Astrocyte (in vitro differentiated cells and primary cell): ENCODE data around the gene KMT2C. TPM values are rescaled to one million over a fixed set of nuclear protein-coding genes. Genes with fewer than 3 reads are reported as not detected.

ENCODE experiments used
- DNase-seq: peaks from one replicate; pipeline ENCODE4 v3.0.0-alpha.2; 2010; ENCODE audit warnings: low read depth
- FAIRE-seq: peaks from 2 replicates; lab custom pipeline; 2011; peaks lifted over from hg19 to GRCh38; lab: Jason Lieb, UNC
- H2AFZ ChIP-seq: 2 replicates; pipeline ENCODE4 v1.6.0; 2012; ENCODE audit warnings: low read depth, low read length, inconsistent platforms
- H3K27ac ChIP-seq: 2 replicates; pipeline ENCODE4 v1.5.1; 2011; ENCODE audit warnings: low read depth, low read length, inconsistent platforms
- H3K27me3 ChIP-seq: 2 replicates; pipeline ENCODE4 v1.6.0; 2011; ENCODE audit warnings: low read length, inconsistent platforms; ENCODE audit not compliant: insufficient read depth
- H3K36me3 ChIP-seq: 2 replicates; pipeline ENCODE4 v1.5.1; 2011; ENCODE audit warnings: low read length, inconsistent platforms; ENCODE audit not compliant: insufficient read depth
- H3K4me1 ChIP-seq: 2 replicates; pipeline ENCODE4 v1.5.1; 2011; ENCODE audit warnings: low read length, inconsistent platforms; ENCODE audit not compliant: insufficient read depth
- H3K4me2 ChIP-seq: 2 replicates; pipeline ENCODE4 v1.6.0; 2012; ENCODE audit warnings: low read length, inconsistent platforms
- H3K4me3 ChIP-seq: 2 replicates; pipeline ENCODE4 v1.5.1; 2011; ENCODE audit warnings: low read depth, mild to moderate bottlenecking, low read length, inconsistent platforms; ENCODE audit not compliant: insufficient read depth
- H3K79me2 ChIP-seq: 2 replicates; pipeline ENCODE4 v1.6.0; 2012; ENCODE audit warnings: mild to moderate bottlenecking, low read length, inconsistent platforms; ENCODE audit not compliant: insufficient read depth
- H3K9ac ChIP-seq: 2 replicates; pipeline ENCODE4 v1.6.0; 2012; ENCODE audit warnings: mild to moderate bottlenecking, low read length, inconsistent platforms
- H3K9me3 ChIP-seq: 2 replicates; pipeline ENCODE4 v1.5.1; 2012; ENCODE audit warnings: low read depth, mild to moderate bottlenecking, low read length, inconsistent platforms; ENCODE audit not compliant: insufficient read depth
- H4K20me1 ChIP-seq: 2 replicates; pipeline ENCODE4 v1.6.0; 2012; ENCODE audit warnings: low read length, inconsistent platforms; ENCODE audit not compliant: insufficient read depth
- H3K27ac Mint-ChIP-seq: one replicate; pipeline ENCODE4 v1.8.0; 2021; ENCODE audit warnings: mild to moderate bottlenecking, mixed read lengths; ENCODE audit not compliant: unreplicated experiment
- H3K27me3 Mint-ChIP-seq: one replicate; pipeline ENCODE4 v1.8.0; 2021; ENCODE audit warnings: low read depth, mixed read lengths; ENCODE audit not compliant: unreplicated experiment
- H3K36me3 Mint-ChIP-seq: one replicate; pipeline ENCODE4 v1.8.0; 2021; ENCODE audit warnings: low read depth, mixed read lengths; ENCODE audit not compliant: unreplicated experiment
- H3K4me1 Mint-ChIP-seq: one replicate; pipeline ENCODE4 v1.8.0; 2021; ENCODE audit warnings: low read depth, mixed read lengths; ENCODE audit not compliant: unreplicated experiment
- H3K4me3 Mint-ChIP-seq: one replicate; pipeline ENCODE4 v1.8.0; 2021; ENCODE audit warnings: mild to moderate bottlenecking, moderate library complexity, mixed read lengths; ENCODE audit not compliant: unreplicated experiment
- H3K9me3 Mint-ChIP-seq: one replicate; pipeline ENCODE4 v1.8.0; 2021; ENCODE audit warnings: mild to moderate bottlenecking, mixed read lengths; ENCODE audit not compliant: unreplicated experiment
- CTCF ChIP-seq: IDR thresholded peaks from 2 replicates; pipeline ENCODE4 v1.5.1; 2011; ENCODE audit warnings: low read depth, mild to moderate bottlenecking, inconsistent platforms, low read length, moderate library complexity; ENCODE audit not compliant: insufficient read depth
- EZH2 ChIP-seq: IDR thresholded peaks from 2 replicates; pipeline ENCODE4 v1.6.1; 2012; ENCODE audit warnings: mild to moderate bottlenecking, low read length, inconsistent platforms; ENCODE audit not compliant: insufficient read depth
- total RNA-seq: library from RNA; stranded (reverse); gene quantifications from 2 replicates; pipeline ENCODE4 v1.2.1, GENCODE V29; 2021

The KMT2C gene
- total RNA-seq, 1 donor from 2014 or later, result 59.0 TPM

GRCh38 chr7:152479595-152479994 is 43.8 kb upstream of the KMT2C start:
- Histone ChIP-seq H3K79me2 (no peaks in the 10 kb centered on the region), H4K20me1 (no peaks in the 10 kb centered on the region), H2AFZ (no peak overlapping the region), H3K27ac (no peak overlapping the region), H3K4me2 (no peak overlapping the region), H3K9me3 (no peaks in the 10 kb centered on the region), H3K4me3 (no peak overlapping the region), H3K27me3 (no peaks in the 10 kb centered on the region), H3K4me1 (no peaks in the 10 kb centered on the region), H3K9ac (no peak overlapping the region), H3K36me3 (no peaks in the 10 kb centered on the region)
- H3K27ac Mint-ChIP-seq, result no peak overlapping the region
- no peaks in the 10 kb centered on the region for H3K27me3 Mint-ChIP-seq
- H3K4me3 Mint-ChIP-seq, result no peak overlapping the region
- no peaks in the 10 kb centered on the region for H3K9me3 Mint-ChIP-seq
- no peak for FAIRE-seq
- no peaks in the 10 kb centered on the region for H3K4me1 Mint-ChIP-seq
- DNase-seq, result no peak
- H3K36me3 Mint-ChIP-seq, result no peaks in the 10 kb centered on the region
- TF ChIP-seq CTCF (no peak), EZH2 (no peak)

GRCh38 chr7:152478140-152478539 is 42.3 kb upstream of the KMT2C start:
- no peak overlapping the region for H3K27ac ChIP-seq
- Mint-ChIP-seq H3K4me3 (no peak overlapping the region), H3K36me3 (no peaks in the 10 kb centered on the region), H3K27me3 (no peaks in the 10 kb centered on the region), H3K4me1 (no peaks in the 10 kb centered on the region), H3K9me3 (no peaks in the 10 kb centered on the region), H3K27ac (no peak overlapping the region)
- FAIRE-seq (no peak), DNase-seq (no peak)
- no peaks in the 10 kb centered on the region for H4K20me1 ChIP-seq
- H3K4me3 ChIP-seq, result no peak overlapping the region
- H3K4me2 ChIP-seq, result no peak overlapping the region
- TF ChIP-seq EZH2 (no peak), CTCF (no peak)
- H3K27me3 ChIP-seq, result no peaks in the 10 kb centered on the region
- H3K9ac ChIP-seq, result no peak overlapping the region
- H3K36me3 ChIP-seq, result no peaks in the 10 kb centered on the region
- no peaks in the 10 kb centered on the region for H3K4me1 ChIP-seq
- H3K79me2 ChIP-seq, result no peaks in the 10 kb centered on the region
- no peak overlapping the region for H2AFZ ChIP-seq
- no peaks in the 10 kb centered on the region for H3K9me3 ChIP-seq

DNA sequence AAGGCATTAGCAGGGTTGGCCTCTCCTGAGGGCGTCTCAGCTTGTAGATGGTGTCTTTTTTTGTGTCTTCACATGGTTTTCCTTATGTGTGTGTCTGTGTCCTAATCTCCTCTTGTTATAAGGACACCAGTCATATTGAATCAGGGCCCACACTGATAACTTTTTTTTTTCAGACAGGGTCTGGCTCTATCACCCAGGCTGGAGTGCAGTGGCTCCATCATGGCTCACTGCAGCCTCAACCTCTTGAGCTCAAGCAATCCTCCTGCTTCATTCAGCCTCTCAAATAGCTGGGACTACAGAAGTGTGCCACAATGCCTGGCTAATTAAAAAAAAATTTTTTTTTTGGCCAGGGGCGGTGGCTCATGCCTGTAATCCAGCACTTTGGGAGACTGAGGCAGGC is 41.3 kb upstream of the KMT2C start:
- Histone ChIP-seq H2AFZ (no peak overlapping the region), H3K9me3 (no peaks in the 10 kb centered on the region), H3K4me3 (no peak overlapping the region), H3K27ac (no peak overlapping the region), H3K4me1 (no peaks in the 10 kb centered on the region), H3K79me2 (no peaks in the 10 kb centered on the region), H4K20me1 (no peaks in the 10 kb centered on the region), H3K27me3 (no peaks in the 10 kb centered on the region), H3K4me2 (no peak overlapping the region), H3K9ac (no peak overlapping the region), H3K36me3 (no peaks in the 10 kb centered on the region)
- no peak for FAIRE-seq
- Mint-ChIP-seq H3K27ac (no peak overlapping the region), H3K36me3 (no peaks in the 10 kb centered on the region), H3K27me3 (no peaks in the 10 kb centered on the region), H3K4me3 (no peak overlapping the region), H3K9me3 (no peaks in the 10 kb centered on the region), H3K4me1 (no peaks in the 10 kb centered on the region)
- no peak for TF ChIP-seq EZH2
- TF ChIP-seq CTCF, result no peak
- no peak for DNase-seq
